Ramos (cell line): ENCODE data around the gene OR6K2.
"Not testable (repeated sequence)": the region's sequence is repeated elsewhere in the genome, so short reads cannot be mapped to it uniquely, and the experiment has no call there.

Experiments
- in situ Hi-C: fragments of 300-500 bp; cut with MboI; formaldehyde crosslinking; loops from one replicate; pipeline ENCODE4 v1.14.3; 2022; ENCODE audit warnings: low sequenced_read_pairs; ENCODE audit not compliant: unreplicated experiment

Gene OR6K2

GRCh38 chr1:158700552-158700951 lies at the start of gene OR6K2:
TSS of gene OR6K2 (minus strand) at chr1:158700652. CDS start at chr1:158700652, 0 bp downstream.
- in situ Hi-C loops: no loop called here

GRCh38 chr1:158735848-158736247 lies 35.4 kb upstream of the OR6K2 start:
- in situ Hi-C loops: no loop called here

GRCh38 chr1:158732524-158732923 lies 32.1 kb upstream of the OR6K2 start:
- in situ Hi-C loops: no loop called here

GRCh38 chr1:158731707-158732106 lies 31.3 kb upstream of the OR6K2 start:
- in situ Hi-C loops: no loop called here

GRCh38 chr1:158730453-158730852 lies 30.0 kb upstream of the OR6K2 start:
- in situ Hi-C loops: no loop called here

GRCh38 chr1:158728510-158729225 lies 28.2 kb upstream of the OR6K2 start:
- in situ Hi-C loops: no loop called here

GRCh38 chr1:158724442-158724841 lies 24.0 kb upstream of the OR6K2 start:
- in situ Hi-C loops: no loop called here

GRCh38 chr1:158720620-158721019 lies 20.2 kb upstream of the OR6K2 start, which contains the start of gene OR6K3:
TSS of gene OR6K3 (minus strand) at chr1:158720720. CDS start at chr1:158718115, 2,605 bp downstream.
- in situ Hi-C loops: no loop called here

GRCh38 chr1:158719664-158720063 lies 19.2 kb upstream of the OR6K2 start:
- in situ Hi-C loops: no loop called here

- in situ Hi-C loops: no loop called here
Observed at GRCh38 chr1:158717344-158717743, 16.9 kb upstream of the OR6K2 start.

- in situ Hi-C loops: no loop called here
Observed at GRCh38 chr1:158716335-158716734, 15.9 kb upstream of the OR6K2 start.

- in situ Hi-C loops: no loop called here
Observed at GRCh38 chr1:158714754-158715153, 14.3 kb upstream of the OR6K2 start.

- in situ Hi-C loops: no loop called here
Observed at GRCh38 chr1:158711098-158711497, 10.6 kb upstream of the OR6K2 start.

- in situ Hi-C loops: no loop called here
Observed at GRCh38 chr1:158706096-158706495, 5.6 kb upstream of the OR6K2 start.

- in situ Hi-C loops: no loop called here
Observed at GRCh38 chr1:158694596-158694995, 5.9 kb downstream of the OR6K2 start.

- in situ Hi-C loops: no loop called here
Observed at GRCh38 chr1:158692356-158692755, 8.1 kb downstream of the OR6K2 start.

GRCh38 chr1:158691907-158692306 lies 8.5 kb downstream of the OR6K2 start:
- in situ Hi-C loops: no loop called here

GRCh38 chr1:158691149-158691548 lies 9.3 kb downstream of the OR6K2 start:
- in situ Hi-C loops: not testable (repeated sequence)

GRCh38 chr1:158689875-158690274 lies 10.6 kb downstream of the OR6K2 start:
- in situ Hi-C loops: no loop called here

GRCh38 chr1:158689110-158689509 lies 11.3 kb downstream of the OR6K2 start:
- in situ Hi-C loops: no loop called here

GRCh38 chr1:158688343-158688742 lies 12.1 kb downstream of the OR6K2 start:
- in situ Hi-C loops: not testable (repeated sequence)

- in situ Hi-C loops: no loop called here
Observed at GRCh38 chr1:158687037-158687436, 13.4 kb downstream of the OR6K2 start.
